ENCODE measurements around the gene DOCK9.
A peak's percentile ranks its signal among the peaks of the same experiment; 100 is the strongest.
"Not testable (repeated sequence)": the region's sequence is repeated elsewhere in the genome, so short reads cannot be mapped to it uniquely, and the experiment has no call there.

DOCK9 gene

DNA sequence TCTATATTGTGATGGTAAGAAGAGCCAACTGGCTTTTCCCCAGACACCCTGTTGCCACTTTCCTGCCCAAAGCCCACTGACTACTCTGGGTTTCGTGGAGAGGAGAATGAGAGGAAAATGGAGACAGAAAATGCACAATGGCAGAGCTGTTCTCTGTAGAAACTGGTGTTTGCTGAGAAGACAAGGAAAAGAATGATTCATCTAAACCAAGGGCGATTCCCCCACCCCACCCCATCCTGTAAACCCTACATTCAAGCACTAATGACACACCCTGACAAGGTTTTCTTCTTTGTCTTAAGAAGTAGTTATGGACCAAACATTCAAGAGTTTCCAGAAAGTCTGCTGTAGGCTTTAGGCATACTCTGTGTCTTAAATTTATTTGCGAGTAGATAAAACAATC is 68.8 kb downstream of the DOCK9 start:
- no peak for DNase-seq

DNA sequence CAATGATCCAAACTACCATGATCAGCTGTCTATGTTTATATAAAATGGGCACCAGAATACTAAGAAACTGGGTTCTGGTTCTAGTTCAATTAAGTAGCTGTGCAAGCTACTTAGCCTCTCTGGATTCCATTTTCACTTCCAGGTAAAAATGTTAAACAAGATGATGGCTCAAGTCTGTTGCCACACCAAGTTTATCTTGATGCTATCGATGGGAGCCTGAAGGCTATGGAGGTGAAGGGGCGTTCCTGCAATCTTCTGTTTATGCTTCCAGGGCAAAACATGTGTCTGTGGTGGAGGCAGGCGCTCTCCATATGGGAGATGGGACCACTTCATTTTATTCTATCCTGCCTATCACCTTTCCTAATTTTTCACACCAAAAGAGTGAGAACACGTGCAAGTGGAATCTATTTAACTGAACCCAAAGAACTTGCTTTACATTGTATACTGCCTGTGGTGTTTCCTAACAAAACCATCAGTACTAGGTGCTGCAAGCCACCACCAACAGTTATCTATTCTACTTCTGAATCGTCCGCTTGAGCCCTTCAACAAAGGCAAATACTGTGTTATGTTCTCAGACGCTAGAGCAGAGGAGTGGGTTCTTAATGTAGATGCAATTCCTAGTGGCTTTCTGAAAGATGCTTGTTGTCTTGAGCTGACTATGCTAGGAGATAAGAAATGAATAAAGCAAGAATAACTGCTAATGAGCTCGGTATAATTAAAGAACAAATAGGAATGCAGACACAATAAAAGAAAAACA is 70.9 kb downstream of the DOCK9 start:
- DNase-seq = no peak

DNA sequence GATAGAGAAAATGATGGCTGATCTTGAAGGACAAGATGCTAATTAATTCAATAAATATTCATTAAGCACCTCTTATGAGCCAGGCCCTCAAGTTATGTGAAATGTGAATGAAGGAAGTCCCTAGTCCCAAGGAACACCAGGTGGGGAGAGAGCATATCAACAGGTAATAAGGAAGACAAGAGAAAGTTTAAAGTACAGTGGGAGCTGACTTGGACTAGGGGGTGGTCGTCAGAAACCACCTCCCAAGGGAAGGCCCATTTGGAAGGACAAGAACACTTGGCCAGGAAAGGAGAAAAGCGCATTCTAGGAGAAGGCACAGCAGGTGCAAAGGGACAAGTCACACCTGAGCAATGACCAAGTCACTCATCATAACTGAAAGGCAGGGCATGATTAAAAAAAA is 72.7 kb downstream of the DOCK9 start:
- no peak for DNase-seq

DNA sequence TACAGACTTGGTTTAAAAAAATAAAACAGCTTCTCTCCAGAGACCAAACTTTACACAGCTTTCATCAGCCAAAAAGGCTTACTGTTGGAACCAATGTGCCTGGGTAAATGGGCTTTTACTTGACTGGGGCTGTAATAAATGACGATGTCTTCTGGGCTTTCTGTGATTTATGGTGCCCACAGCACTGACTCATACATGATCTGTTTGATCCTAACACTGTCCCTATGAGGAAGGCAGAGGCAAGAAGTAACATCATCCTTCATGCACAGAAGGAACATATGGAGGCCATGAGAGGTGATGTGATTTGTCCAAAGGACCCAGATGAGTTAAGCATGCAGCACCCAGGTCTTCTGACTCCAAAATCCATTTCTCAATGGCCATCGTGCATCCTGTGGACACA is 77.4 kb downstream of the DOCK9 start:
- no peak for DNase-seq

DNA sequence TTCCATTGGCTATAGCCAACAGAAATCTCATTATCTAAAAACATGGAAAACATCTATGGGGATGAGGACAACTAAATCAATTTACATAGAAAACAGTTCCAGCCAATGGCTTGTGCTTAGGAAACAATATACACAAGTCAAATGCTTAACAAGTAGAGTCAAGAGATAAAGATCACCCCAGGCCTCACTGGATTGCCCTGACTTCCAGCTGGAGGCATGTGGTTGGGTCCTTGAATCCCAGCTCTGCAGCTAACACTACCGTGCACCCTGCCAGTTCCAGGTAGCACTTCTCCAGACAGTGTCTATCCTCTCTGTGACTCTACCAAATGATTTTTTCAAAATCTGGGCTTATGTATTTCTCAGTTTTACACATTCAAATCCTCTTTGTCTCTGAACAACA is 80.2 kb downstream of the DOCK9 start:
- DNase-seq = no peak

DNA sequence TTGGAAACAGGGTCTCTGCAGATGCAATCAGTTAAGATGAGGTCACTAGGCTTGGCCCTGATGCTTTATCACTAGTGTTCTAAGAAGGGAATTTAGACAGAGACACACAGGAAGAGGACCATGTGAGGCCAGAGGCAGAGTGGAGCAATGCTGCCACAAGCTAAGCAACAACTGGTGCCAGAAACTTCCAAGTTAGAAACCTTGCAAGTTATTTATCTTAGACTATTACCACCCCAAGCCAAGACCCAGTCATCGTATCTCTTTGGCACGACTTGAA is 81.1 kb downstream of the DOCK9 start:
- no peak for DNase-seq

DNA sequence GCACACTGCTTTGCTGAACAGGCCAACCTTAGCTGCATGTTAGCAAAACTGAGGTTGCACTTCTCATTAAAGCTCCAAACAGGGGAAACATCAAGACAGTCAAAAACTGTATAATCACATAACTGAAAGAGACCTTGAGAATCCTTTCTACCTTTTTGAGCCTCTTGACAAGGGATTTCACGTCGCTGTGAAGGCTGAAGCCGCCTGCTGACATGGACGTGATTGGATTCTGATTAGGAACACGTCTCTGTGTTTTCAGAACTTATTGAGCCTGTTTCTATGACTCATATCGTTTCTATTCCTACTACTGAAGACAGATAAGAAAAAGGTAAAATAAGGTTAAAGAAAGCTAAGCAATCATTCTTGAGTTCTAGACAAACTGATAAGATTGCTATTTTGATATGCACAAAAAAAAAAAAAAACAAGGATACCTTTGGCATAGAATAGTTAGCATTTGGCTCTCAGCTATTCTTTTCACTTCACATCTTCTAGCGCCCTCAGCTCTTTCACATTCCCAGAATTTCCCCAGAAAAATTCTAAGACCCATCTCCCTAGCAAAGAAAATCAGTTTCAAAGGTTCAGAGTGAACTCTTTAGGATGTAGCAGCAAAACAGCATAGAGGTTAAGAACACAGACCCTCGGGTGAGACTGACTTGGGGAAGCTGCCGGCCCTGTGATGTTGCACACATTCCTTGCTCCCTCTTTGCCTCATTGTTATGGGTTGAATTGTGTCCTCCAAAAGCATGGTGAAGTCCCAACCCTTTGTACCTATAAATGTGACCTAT is 81.6 kb downstream of the DOCK9 start:
- DNase-seq = no peak

DNA sequence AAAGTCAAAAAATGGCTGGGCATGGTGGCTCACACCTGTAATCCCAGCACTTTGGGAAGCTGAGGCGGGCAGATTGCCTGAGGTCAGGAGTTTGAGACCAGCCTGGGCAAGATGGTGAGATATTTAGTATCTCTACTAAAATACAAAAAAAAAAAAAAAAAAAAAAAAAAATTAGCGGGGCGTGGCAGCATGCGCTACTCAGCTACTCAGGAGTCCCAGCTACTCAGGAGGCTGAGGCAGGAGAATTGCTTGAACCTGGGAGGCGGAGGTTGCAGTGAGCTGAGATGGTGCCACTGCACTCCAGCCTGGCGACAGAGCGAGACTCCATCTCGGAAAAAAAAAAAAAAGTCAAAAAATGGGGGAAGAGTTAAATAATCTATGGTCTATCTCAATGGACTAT is 83.0 kb downstream of the DOCK9 start:
- DNase-seq = not testable (repeated sequence)

DNA sequence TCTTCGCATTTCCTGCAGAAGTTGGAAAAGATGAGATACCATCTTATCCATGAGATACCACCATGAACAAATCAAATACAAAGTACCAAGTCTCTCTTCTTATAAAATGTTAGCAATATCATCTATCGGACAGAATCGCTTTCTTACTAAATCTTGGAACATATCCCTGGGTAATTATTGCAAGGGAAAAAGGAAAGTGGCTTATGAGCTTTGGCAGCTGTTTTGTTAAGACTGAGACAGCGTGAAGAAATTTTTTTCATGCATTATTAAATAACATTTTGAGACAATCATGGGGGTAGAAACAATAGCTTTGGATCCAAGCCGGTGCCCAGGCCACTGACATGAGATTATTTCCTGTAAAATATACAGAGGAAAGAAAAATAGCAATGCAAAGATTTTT is 84.5 kb downstream of the DOCK9 start:
- DNase-seq = no peak

DNA sequence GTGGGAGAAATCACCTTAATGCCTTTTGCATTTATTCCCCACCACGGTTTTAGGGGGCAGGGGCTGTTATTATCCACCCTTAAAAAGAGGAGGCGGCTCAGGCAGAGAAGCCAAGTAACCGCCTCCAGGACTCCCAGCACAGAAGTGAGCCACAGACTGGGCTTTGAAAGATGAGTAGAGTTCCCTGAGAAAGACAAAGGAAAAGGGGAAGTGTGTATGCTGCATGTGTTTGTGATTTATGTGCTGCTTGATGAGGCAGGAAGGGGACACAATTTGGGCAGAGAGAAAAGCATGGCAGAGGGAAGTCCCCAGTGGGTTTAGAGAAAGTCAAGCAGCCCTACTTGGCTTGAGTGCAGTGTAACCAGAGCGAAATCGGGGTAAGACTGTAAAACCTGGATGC is 85.0 kb downstream of the DOCK9 start:
- DNase-seq = no peak

DNA sequence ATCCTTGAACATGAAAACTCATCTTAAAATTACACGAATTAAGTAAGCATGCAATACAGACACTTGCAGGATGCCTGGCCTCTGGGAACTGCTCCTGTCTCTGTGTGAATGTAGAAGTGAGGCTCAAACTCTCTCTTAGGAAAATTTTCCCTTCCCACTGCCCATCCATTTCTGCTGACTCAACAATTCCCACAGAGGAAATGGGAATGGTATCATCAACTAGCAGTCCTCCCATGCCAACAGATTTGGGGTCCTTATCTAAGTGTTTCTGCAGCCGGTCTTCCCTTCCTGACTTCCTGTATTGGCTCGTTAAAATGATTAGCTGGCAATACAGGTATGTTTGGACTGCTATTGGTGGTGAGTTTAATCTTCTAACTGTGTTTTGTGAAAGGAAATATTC is 85.8 kb downstream of the DOCK9 start:
- DNase-seq = no peak

DNA sequence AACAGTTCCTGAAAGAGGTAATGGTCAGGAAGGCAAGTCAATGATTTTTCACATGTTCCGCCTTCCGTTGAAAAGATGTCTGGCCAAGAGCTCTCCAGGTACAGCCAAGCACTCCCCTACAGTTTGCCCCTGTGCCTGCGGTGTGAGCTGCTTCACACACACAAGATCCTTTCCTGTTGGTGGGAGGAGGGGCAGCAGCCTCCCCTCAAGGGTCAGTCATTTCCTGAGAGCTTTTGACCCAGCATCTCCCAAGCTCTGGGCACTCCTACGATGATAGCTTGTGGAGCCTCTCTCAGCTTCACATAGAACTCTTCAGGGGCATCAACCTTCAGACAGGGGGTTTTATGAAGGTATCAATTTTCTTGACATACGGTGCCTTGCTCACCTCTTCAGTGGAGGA is 86.9 kb downstream of the DOCK9 start:
- DNase-seq = no peak

DNA sequence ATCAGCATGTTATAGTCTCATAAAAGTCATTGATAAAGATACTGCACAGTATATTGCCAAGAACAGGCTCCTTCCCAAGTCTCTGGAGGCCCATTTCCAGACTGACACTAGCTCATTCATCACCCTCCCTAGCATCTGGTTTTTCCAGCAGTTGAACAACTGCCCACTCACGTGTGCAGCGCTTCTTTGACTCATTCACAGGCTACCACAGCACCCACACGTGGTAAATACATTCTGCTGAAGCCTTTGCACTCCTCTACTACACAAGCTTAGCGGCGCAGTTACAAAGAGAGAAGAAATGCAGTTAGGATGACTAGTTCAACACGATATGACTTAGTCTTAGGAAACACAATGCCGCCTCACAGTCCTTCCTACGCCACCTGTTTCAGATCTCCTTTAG is 87.7 kb downstream of the DOCK9 start:
- peak; percentile 59 for DNase-seq

DNA sequence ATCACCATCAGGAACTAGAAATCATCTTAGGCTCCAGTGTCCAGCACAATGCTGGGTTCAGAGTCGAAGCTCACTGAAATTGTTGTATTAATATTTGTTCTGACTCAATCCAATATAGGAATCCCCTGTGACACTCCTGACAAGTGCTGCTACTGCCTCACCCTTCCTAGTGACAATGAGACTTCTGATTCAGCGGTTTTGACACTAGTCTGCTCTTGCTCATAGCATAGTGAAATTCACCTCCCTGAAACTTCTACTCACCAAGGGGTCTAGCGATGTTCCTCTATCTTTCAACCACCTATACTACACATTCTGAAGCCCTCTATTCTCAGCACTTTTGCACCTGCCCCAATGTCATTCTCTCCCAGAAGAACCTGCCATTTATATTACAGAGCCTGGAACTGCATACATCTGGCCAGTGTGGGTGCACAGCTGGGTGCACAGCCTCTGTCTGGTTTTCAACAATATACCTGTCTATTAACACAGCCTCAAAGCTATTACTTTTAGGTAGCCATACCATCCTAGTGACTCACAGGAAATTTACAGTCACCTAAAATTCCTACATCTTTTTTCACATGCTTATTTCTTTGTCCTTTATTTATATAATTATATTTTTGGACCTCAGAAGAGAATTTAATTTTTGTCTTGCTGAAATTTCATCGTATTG is 88.3 kb downstream of the DOCK9 start:
- DNase-seq = no peak

DNA sequence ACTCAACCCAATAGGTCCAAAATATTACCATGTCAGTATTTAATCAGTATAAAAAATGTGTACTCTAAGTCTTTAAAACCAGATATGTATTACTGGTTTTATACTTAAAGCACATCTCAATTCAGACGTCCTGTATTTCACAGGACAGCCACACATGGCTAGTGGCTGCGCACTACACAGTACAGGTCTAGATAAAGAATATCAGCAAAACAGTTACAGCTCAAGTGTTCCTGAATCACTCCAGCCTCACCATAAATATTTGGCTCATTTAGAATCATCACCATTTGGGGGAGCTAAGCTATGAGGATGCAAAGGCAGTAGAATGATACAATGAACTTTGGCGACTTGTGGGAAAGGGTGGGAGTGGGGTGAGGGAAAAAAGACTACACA is 89.0 kb downstream of the DOCK9 start:
- no peak for DNase-seq

DNA sequence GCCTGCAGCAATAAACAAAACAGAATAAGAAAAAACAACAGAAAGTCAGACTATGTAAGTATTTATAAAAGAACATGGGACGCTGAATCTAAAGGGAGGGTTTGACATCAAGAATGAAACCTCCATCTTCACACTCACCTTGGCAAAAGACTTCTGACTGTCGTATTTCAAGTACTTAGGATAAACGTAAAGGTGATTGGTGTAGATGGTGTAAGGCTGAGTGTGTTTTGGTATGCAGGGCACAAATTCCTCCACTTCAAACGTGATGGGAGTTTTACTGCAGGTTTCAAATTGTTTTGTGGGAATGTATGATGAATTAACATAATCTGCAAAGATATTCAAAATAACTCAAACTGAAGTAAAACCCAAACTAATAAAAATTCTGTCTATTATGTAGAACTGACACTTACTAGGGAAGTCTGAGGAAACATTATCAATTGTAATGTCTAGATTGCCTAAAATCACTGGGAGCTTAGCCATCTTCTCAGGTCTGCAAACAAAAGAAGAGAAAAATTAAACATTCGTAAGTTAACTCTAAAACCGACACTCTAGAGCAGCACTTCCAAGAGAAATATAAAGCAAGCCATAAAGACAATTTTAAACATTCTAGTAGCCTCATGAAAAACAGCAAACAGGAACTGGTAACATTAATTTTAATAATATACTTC is 89.5 kb downstream of the DOCK9 start:
- no peak for DNase-seq

DNA sequence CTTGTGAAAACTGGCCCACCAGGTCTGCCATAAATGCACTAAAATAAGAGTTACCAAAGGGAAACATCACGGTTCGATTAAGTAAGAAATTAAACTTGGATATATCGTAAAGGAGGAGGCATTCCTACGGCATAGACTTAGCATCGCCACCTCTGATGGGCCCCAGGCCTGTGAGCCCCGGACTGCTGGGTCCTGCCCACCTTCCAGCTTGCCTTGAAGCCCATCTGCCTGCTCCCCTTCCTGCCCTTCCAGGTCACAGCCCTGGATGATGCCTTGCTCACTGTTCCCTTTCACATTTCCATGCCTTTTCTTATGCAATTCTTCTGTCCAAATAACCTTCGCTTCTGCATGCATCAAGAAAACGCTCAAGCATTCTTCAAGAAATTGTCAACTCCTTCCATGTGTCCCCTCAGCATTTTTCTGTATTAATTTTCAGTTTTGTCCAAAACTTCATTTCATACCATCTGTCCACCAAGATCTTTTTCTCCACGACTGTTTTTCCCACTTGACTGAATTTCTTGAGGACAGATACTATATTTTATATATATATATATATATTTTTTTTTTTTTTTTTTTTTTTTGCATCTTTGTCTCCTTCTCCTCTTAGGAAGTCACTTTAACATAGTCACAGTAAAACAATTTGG is 91.2 kb downstream of the DOCK9 start:
- DNase-seq = no peak

DNA sequence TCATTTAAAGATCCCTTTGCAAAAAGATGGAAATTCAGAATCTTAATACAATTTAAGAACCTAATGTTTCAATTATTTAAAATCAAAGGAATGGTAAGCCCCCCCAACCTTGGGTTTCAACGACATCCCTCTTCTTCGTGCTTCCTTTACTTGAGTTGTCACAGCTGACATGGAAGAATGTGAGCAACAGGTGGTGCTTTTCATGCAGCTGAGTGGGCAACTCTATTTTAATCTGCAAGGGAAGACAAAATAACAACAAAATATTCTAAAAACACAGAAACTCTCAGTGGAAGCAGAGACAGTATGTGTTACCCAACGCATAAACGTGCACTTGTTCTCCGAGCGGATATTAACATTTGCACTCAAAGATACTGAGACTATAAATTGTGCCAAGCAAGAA is 92.3 kb downstream of the DOCK9 start:
- DNase-seq = no peak

DNA sequence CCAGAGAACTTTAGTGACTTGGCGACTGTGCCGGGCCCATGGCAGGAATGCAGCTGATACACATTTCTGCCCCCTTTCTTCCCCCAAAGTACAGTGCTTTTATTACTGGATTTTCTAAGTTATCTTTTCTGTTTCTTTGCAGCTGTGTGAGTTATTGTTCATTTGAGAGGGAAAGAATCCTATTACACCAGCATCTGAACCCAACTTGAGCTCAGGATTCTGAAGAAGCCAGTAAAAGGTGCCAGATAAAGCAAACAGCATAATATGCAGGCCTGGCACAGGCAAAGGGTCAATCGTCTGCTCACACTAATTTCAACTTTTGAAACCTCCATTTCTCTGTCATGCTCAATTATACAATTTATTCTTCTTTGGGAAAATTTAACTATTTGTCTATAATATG is 93.9 kb downstream of the DOCK9 start:
- DNase-seq = no peak

DNA sequence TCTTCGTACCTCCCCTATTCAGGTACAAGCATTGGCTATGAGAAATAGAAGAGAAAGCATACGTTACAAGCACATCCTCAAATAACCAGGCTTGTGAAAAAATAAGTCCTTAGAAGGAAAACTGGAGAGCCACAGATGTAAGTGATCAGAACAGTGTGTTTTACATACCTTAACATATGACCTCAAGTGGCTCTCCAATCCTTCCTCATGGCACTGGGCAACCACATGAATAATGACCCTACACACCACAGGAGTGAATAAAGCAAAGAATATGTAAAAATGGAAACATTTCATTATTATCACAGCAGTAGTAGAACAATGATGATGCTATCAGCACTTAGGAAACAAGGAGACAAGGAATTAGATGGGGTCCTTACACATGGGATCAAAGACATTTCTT is 96.5 kb downstream of the DOCK9 start:
- DNase-seq = no peak

DNA sequence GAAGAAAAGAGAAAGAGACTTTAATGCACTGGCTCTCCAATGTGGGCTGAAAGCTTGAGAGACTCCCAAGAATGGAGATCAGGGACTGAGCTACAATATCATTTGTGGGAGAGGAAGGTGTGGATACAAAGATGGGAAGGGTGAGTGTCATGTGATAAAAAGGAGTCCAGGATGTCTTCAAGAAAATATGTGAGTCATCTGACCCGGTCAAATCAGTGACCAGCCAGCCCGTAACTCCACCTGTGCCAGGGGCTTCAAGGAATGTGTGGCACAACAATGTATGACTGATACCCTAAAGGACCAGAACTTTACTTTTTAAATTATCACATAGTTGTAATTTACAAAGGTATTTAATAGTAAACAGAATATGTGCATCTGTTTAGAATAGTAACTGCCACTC is 97.2 kb downstream of the DOCK9 start:
- DNase-seq = no peak

DNA sequence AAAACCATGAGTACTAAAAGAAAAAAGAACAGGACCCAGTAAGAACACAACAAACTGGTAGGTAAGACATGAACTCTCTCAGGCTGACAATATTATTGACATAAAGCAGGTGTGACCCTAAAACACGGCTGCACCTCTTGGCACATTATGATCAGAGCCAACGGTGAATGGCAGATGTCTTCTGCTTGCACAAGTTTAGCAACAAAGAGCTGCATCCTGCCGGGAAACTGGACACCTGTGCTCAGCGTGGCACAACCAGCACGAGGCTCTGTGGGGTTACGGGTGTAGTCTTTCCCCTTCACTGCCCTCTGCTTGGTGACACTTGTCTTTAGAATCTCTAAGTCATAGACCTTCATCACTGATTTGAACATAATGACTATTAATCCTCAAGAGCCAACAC is 97.9 kb downstream of the DOCK9 start:
- DNase-seq = no peak

DNA sequence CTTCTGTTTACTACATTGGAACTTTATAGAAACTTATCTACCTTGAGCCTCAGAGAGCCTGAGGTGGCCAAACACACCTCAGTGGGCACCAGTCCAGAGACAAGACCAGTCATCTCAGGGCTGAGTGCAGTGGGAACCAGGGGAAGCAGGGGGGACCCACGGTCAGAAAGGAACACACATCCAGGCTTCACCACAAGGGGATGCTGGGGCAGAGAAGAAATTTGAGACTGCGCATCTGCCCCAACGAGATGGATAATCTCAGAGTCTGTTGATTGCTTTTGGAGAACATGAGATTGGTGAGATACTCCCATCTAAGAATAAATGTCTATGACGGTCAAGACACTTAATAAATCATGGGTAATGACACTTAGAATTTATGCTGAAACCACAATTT is 98.7 kb downstream of the DOCK9 start:
- DNase-seq = no peak
